ELF-1 (cell line): ENCODE results near the gene CMC1.
"Not testable (repeated sequence)": the region's sequence is repeated elsewhere in the genome, so short reads cannot be mapped to it uniquely, and the experiment has no call there.

Experiments
- DNase-seq: peaks from one replicate; pipeline ENCODE4 v3.0.0-alpha.2; 2016; ENCODE audit warnings: low read depth, low spot score

Gene CMC1

DNA sequence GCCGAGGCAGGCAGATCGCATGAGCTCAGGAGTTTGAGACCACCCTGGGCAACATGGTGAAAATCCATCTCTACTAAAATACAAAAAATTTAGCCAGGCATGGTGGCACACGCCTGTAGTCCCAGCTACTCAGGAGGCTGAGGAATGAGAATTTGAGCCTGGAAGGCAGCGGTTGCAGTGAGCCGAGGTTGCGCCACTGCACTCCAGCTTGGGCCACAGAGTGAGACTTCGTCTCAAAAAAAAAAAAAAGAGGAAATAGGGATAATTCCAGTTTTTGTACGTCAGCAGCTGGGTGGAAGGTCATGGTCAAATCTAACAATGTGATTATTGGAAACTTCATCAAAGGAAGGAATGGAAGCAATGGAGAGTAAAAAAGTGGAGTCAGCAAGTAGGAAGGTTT, 3.1 kb downstream of the CMC1 start:
- no peak for DNase-seq

DNA sequence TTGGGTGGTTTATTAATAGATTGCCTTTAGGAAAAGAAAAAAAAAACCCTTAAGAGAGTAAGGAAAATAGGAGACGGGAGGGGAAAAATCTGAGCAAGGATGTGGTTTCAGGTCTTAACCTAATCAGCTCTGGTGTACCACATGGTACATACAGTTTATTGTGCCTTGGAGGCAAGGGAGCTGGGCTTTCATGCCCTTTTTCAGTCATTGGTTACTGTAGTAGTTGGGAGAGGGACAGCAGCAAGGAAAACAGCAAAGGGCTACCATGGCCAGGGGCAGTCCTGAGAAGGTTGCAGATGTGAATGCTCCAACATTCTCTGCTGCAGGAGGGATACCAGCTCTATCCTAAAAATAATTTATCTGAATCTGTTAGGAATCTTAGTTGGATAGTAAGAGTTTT, 5.9 kb downstream of the CMC1 start:
- DNase-seq = peak; percentile 36

DNA sequence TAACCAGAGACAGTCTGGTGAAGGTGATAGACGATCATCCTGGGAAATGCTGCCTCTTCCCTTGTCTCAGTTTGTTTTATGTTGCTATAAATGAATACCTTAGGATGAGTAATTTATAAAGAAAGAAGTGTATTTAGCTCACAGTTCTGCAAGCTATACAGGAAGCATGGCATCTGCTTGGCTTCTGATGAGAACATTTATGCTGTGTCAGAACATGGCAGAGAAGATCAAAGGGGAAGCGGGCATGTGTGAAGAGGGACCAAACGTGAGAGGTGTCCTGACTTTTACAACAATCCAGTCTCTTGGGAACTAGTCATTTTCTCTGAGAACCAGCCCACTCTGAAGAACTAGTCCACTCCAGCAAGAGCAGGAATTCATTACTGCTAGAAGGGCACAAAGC, 9.6 kb downstream of the CMC1 start:
- no peak for DNase-seq

DNA sequence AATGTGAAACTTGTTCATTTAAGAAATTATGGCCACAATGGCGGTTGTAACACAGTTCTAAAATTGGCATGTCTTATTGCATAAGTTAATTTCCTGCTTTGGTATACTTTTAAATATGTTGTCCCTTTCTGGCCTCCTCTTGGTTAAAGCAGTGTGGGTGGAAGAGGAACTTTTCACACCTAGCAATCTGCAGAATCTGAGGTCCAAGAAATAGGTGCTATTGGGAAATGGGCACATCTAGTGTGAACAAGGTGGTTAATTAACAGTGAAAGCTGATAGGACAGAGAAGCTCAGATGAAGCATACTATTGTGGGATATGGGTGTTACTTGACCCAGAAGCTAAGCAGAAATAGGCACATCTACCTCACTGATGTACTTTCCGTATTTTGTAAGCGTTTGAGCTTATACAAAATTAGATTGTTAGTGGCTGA, 10.6 kb downstream of the CMC1 start:
- DNase-seq = no peak

DNA sequence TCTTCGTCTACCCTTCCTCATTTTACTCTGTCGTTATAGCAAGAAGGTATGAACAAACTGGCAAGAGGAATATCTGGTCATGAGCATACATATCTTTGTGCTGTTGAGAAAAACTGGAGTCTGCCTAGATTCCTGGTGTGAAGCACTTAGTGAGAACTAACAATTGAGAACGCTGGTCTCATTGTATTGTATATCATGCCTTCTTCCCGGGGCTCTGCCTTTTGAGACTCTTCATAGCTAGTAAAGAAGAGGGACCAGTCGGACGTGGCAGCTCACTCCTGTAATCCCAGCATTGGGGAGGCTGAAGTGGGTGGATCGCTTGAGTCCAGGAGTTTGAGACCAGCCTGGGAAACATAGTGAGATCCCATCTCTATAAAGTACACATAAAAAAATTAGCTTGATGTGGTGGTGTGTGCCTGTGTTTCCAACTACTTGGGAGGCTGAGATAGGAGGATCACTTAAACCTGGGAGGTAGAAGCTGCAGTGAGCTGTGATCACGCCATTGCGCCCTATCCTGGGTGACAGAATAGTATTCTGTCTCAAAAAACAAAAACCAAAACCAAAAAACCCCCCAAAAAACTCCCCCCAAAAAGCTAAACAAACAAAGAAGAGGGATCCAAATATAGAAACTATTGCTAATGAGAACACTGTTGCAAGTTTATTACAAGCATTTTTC, 11.8 kb downstream of the CMC1 start:
- DNase-seq = no peak

DNA sequence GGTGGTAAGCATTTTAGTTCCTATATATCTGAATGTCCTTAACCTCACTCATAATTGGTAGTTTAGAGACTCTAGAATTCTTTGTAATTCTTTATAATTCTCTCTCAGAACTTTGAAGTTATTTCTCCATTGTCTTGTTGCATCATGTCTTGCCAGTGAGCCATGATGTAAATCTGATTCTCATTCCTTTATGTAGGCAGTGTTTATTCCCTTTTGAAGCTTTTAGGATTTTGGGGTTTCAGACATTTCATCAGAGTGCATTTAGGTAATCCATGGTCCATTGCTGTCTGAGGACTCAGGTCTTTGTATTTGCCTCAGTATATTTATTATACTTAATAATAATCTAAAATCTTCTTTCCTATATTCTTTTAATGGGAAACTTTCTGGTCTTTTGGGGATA, 20.6 kb downstream of the CMC1 start:
- no peak for DNase-seq

DNA sequence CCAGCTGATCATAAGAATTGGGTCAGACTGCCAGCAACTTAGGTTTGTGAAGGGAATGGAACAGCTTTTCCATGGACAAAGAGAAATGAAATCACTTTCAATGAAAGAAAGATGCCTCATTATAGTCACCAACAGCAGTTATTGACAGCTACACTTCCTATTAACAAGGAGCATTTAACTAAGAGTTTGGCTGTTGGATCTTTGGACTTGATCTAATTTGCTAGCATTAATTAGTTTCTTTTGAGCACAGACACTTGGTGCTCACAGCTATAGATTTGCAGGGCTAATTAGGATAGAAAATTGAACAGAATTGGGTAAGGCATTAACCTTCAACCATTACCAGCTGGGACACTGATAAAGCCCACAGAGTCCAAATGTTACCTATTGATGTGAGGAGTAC, 24.2 kb downstream of the CMC1 start:
- DNase-seq = no peak

DNA sequence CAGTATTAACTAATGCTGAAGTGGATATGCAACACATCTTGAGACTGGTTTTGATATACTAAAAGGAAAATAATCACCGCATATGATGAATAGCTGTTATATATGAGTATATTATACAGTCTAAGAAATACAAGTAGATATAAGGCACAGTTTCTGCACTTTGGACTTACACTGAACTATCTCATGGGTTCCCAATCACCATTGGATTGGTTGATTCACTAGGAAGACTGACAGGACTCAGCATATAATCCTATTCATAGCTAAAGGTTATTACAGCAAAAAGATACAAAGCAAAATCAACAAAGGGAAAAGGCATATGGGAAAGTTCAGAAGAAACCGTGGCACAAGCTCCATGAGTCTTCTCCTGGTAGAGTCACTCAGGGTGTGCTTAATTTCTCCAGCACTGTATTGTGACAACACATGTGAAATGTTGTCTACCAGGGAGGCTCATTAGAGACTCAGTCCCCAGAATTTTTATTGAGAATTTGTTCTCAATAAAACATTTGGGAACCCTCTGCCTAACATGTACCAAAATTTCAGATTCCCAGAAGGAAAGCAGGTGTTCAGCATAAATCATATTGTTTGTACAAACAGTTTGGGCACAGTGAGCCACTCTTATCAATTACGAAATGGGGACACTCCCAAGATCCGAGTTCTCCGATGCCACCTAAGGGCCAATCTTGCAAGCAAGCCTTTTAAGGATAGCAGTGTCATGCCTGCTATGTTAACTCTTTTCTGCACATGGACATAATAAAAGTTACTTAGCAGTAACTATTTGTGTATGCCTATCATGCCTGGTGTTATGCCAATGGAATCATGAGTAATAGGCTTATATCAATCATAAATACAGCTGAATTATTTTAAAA, 26.8 kb downstream of the CMC1 start:
- DNase-seq = no peak

DNA sequence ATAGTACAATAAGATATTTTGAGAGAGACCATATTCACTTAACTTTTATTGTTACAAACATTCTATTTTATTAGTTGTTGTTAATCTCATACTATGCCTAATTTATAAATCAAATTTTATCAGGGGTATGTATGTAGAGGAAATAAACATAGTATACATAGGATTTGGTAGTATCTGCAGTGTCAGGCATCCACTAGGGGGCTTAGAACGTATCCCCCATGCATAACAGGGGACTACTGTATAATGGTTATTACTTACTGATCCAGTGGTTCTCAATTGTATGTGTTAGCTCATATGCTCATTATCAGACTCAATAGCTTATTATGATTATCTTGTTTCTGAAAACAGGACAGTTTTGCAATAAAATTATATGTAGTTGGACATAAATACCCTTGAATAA, 27.6 kb downstream of the CMC1 start:
- DNase-seq = no peak

DNA sequence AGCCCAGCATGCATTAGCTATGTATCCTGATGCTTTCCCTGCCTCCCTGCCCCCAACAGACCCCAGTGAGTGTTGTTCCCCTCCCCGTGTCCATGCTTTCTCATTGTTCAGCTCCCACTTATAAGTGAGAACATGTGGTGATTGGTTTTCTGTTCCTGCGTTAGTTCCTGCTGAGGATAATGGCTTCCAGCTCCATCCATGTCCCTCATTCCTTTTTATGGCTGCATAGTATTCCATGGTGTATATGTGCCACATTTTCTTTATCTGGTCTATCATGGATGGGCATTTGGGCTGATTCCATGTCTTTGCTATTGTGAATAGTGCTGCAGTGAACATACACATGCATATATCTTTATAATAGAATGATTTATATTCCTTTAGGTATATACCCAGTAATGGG, 28.5 kb downstream of the CMC1 start:
- not testable (repeated sequence) for DNase-seq

DNA sequence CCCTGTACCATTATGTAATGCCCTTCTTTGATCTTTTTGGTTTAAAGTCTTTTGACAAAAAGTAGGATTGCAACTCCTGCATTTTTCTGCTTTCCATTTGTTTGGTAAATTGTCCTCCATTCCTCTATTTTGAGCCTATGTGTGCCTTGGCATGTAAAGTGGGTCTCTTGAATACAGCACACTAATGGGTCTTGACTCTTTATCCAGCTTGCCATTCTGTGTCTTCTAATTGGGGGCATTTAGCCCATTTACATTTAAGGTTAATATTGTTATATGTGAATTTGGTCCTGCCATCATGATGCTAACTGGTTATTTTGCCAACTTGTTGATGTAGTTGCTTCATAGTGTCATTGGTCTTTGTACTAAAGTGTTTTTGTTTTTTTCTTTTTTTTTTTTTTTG, 32.4 kb downstream of the CMC1 start:
- DNase-seq = no peak

DNA sequence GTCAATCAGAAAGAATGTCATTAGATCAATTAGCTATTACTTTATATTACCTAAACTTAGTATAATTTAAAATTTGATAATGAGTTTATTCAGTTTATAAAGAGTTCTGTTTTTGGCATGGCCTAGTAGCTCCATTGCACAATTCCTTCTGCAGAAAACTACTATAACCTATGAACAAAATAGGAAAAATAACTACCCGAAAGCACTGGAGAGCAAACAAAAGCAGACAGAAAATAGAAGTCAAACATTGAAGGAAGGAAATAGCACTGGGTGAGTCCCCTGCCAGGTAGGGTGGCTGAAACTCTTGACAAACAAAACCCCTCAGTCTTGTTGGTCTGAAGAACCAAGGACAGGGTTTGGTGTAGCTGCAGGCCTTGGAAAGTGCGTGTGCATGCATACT, 37.5 kb downstream of the CMC1 start:
- no peak for DNase-seq

DNA sequence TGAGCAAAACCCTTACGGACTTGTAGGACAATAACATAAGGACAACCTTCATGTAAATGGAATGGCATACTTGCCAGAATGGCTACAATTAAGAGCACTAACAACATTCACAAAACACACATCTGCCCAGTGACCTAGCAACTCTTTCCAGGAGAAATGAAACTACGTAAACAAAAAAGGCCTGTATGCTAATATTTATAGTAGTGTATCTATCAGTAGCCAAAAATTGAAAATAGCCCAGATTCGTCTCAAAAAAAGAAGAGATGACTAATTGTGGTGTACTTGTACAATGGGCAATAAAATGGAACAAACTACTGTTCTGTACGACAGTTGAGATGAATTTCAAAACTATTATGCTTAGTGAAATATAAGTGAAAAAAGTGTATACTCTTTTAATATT, 38.4 kb downstream of the CMC1 start:
- no peak for DNase-seq

DNA sequence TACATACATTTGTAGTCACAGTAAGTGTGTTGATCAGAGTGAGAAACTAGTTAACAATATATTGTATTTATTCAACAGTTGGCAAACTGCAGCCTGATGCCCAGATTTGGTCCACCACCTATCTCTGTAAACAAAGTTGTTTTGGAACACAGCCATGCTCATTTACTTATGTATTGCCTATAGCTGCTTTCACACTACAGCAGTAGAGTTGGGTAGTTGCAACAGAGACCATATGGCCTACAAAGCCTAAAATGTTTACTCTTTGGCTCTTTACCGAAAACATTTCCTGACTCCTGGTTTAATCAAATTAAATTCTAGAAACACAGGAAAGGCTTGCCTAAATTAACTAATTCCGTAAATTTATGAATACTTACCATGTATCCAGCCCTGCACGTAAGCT, 39.4 kb downstream of the CMC1 start:
- DNase-seq = no peak

DNA sequence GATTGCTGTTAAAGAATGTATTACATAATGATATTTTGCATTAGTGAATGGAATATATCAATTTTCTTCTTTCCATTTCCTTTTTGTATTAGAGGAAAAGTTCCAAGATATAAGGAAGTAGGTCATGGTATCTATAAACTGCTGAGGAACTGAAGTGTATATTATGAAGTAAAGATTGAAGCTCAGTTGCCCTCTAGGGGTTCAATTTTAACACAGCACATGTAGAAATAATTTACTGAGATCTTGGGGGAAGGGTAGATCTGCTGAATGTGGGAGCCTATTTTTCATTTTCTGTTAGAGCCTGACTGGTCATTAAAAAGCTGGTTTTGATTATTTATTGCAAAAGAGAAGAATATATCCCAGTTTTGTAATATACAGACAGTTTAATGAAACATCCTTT, 45.2 kb downstream of the CMC1 start:
- no peak for DNase-seq

DNA sequence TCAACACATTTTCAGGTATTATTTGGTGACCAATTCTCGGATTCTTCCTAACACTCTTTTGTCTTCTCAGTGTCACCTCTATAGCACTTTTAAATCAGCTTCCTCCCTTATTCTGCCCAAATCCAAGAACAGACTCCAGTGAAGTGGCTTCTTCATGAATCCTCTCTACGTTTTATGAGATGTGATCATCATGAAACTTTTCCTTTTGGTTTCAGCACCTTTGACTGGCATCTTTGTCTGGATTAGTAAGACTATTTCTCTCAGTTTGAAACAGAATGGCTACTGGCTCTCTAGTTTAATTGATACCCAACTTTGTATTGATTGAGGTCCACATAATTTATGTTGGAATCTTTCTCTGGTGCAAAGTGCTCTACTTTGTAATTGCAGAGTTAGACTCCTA, 45.6 kb downstream of the CMC1 start:
- no peak for DNase-seq

DNA sequence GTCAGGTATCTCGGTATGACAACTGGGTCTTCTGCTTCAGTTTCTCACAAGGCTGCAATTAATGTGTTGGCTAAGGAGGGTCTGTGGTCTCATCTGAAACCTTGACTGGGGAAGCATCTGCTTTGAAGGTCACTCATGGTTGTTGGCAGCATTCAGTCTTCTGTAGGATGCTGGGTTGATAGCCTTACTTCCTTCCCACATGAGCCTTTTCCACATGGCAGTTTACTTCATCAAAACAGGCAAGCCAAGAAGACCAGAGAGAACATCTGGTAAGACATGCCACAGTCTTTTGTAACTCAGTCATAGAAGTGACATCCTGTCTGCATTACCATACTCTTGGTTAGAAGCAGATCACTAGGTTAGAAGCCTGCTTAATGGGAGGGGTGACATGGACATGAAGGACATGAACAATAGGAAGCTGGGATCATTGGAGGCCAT, 49.5 kb downstream of the CMC1 start:
- DNase-seq = no peak

DNA sequence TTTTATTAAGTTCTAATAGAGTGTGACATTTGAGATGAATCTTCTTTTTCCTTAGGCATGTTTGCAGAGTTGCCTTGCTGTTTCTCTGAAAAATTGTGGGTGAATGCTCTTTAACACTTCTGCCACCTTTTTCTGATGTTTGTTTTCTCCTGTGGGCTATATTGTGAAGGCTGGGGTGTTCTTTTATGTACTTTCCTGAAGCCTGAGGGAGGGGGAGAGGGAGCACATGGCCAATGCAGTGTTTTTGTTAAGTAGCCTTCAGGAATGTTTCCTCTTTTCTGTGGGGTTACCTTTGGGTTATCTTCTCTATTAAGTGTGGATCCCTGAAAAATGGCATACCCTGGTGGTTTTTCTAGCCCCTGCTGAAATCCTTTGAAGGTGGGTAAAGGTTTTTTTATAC, 50.2 kb downstream of the CMC1 start:
- DNase-seq = no peak

DNA sequence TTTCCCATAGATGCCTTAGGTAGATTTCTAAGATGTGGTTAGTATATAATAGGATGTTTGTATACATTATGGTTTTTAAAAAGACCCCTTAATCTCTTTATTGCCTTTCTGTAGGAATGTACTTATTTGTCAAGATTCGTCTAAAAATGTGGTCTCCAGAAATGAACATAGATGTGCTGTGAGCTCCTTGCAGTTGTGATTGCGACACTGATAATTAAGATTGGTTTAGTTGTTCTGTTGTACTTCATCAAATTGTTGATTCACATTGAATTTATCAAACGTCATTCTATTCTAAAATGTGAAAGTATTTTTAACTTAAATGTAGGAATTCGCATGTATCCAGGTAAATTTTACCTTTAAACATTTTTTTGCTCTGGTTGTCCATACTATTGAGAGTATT, 51.2 kb downstream of the CMC1 start:
- DNase-seq = no peak

DNA sequence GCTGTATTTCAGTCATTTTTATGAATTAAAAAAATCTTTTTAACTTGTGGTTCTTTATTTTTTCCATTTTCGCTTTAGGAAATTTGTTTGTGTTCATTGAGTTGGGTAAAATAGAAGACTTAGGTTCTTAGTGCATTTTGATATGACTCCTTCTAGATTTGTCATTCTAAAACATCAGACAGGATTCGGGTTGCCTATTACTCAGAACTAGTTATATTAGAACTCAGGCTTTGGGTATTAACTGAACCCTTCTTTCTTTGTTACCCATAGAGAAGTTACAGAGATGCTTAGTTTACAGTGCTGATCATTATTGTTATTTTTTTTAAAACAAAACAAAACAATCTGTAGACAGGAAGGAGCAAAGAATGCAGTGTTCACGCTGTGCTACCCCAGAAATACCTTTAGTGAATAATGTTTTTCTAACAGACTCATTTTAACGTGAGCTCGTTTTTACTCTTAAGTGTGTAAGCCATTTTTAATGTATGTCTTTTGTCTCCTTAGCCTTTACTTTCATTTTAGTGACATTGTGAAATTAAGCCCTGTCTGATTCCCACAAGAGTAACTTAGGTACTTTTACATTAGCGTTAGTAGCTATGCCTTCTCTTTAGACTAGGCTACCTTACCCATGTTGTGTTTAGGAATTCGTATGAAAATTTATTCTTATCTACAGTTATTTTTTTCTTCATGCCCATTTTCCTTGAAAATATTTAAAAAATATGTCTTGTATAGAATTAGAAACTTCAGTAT, 53.4 kb downstream of the CMC1 start:
- no peak for DNase-seq

DNA sequence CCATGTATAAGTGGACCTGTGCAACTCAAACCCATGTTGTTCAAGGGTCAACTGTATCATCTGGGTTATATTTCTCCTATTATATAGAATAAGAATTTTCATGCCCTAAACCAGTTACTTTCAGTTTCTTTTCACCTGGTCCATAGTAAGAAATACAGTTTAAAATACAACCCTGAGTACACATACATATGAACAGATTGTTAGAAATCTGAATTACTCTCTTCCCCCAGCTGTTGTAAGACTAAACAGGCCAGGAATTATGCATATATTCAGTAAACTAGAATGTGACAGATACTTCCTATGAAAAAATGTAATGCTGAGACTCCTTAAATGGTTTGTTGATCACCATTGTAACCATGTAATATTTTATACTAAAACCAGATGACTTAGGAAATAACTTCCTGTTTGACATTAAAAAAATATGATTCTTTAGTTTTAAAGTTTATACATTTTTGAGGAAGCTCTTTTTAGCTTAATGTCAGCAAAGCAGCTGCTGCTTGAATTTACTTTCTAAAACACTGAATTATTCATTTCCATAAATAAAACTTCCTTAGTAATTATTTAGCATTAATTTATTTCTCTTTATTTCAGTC, 54.6 kb downstream of the CMC1 start:
- no peak for DNase-seq

DNA sequence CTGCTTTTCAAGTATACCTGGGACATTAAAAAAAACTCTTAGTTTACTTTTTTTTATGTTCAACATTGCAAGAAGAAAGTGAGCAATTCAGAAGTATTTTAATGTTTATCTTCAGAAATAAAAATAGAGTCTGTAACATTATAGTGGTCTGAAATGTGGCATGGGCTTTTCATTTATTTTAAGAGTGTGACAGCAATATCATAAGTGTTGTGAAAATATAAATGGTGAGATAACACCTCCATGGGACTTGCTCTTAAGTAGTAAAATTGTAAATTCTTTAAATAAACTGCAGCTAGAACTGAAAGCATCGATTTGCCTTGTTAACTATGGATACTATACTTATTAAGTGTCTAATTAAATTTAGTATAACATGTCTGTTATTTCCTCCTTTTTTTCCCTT, 58.3 kb downstream of the CMC1 start:
- no peak for DNase-seq
